GM18873 (cell line): Measurements from ENCODE around the gene FAM200A.
"Not testable (repeated sequence)": the region's sequence is repeated elsewhere in the genome, so short reads cannot be mapped to it uniquely, and the experiment has no call there.

ENCODE experiments used
- ATAC-seq: cut with Tn5 transposase; IDR thresholded peaks from one replicate; pipeline ENCODE4 v1.9.1; 2021; ENCODE audit warnings: mild to moderate bottlenecking, moderate library complexity, moderate number of reproducible peaks; ENCODE audit not compliant: unreplicated experiment, low FRiP score

Gene FAM200A

GRCh38 chr7:99504603-99505323 lies 47.2 kb downstream of the FAM200A start, which contains the start of gene ZKSCAN5:
Gene ZKSCAN5 (plus strand): TSS chr7:99504662. CDS start chr7:99506045, 1,383 bp downstream.
- ATAC-seq, result peak; percentile 59

GRCh38 chr7:99504281-99504602 lies 47.7 kb downstream of the FAM200A start:
- no peak for ATAC-seq

- not testable (repeated sequence) for ATAC-seq
These were observed 50.7 kb downstream of the FAM200A start for GRCh38 chr7:99501236-99501635.

- no peak for ATAC-seq
These were observed 51.3 kb downstream of the FAM200A start for GRCh38 chr7:99500637-99501009.

- ATAC-seq, result peak; percentile 42
These were observed 51.9 kb downstream of the FAM200A start, which contains the start of gene ZNF394 for GRCh38 chr7:99499721-99500636. Gene ZNF394 (minus strand): TSS chr7:99500281. CDS start chr7:99500093, 188 bp downstream.

- ATAC-seq, result no peak
These were observed 52.6 kb downstream of the FAM200A start for GRCh38 chr7:99499371-99499720.

GRCh38 chr7:99498546-99498944 lies 53.4 kb downstream of the FAM200A start:
- ATAC-seq, result no peak

GRCh38 chr7:99497766-99498545 lies 54.0 kb downstream of the FAM200A start:
- ATAC-seq, result no peak
